ENCODE data around the gene CNBP. TPM values are rescaled to one million over a fixed set of nuclear protein-coding genes. Genes with fewer than 3 reads are reported as not detected.
"Not testable (repeated sequence)": the region's sequence is repeated elsewhere in the genome, so short reads cannot be mapped to it uniquely, and the experiment has no call there.

CNBP gene
- total RNA-seq (2014; rRNA removed; shearing (Covaris generic)): 379 and 384 TPM in 2 replicates

- DNase-seq (ENCODE audit: low spot score): peak; percentile 95
- in situ Hi-C loops (cut with HindIII; ENCODE audit: low sequenced_read_pairs): no loop called here
Observed at GRCh38 chr3:129183569-129184395, at the start of gene CNBP. CNBP (minus strand) TSS chr3:129183896; CDS start chr3:129171757, 12,139 bp downstream.

GRCh38 chr3:129231331-129232119 is 47.8 kb upstream of the CNBP start:
- in situ Hi-C loops (cut with HindIII; ENCODE audit: low sequenced_read_pairs): no loop called here

GRCh38 chr3:129230311-129231019 is 46.8 kb upstream of the CNBP start:
- in situ Hi-C loops (cut with HindIII; ENCODE audit: low sequenced_read_pairs): no loop called here
- DNase-seq (ENCODE audit: low spot score): no peak

More at GRCh38 chr3:129231331-129232119, 47.8 kb upstream of the CNBP start:
- no peak for DNase-seq (ENCODE audit: low spot score)

- no peak for DNase-seq (ENCODE audit: low spot score)
- in situ Hi-C loops (cut with HindIII; ENCODE audit: low sequenced_read_pairs): no loop called here
Observed at GRCh38 chr3:129228891-129229585, 45.3 kb upstream of the CNBP start.

- DNase-seq (ENCODE audit: low spot score): peak; percentile 95
- in situ Hi-C loops (cut with HindIII; ENCODE audit: low sequenced_read_pairs): no loop called here
Observed at GRCh38 chr3:129226374-129226773, 42.7 kb upstream of the CNBP start.

GRCh38 chr3:129224984-129225393 is 41.3 kb upstream of the CNBP start:
- in situ Hi-C loops (cut with HindIII; ENCODE audit: low sequenced_read_pairs): no loop called here
- peak; percentile 98 for DNase-seq (ENCODE audit: low spot score)

- DNase-seq (ENCODE audit: low spot score): not testable (repeated sequence)
Observed at GRCh38 chr3:129224387-129224786, 40.7 kb upstream of the CNBP start.

GRCh38 chr3:129218742-129219141 is 35.0 kb upstream of the CNBP start:
- in situ Hi-C loops (cut with HindIII; ENCODE audit: low sequenced_read_pairs): no loop called here
- DNase-seq (ENCODE audit: low spot score): no peak

More at GRCh38 chr3:129224387-129224786, 40.7 kb upstream of the CNBP start:
- in situ Hi-C loops (cut with HindIII; ENCODE audit: low sequenced_read_pairs): not testable (repeated sequence)

GRCh38 chr3:129213238-129213637 is 29.5 kb upstream of the CNBP start:
- in situ Hi-C loops (cut with HindIII; ENCODE audit: low sequenced_read_pairs): no loop called here
- no peak for DNase-seq (ENCODE audit: low spot score)

GRCh38 chr3:129211772-129212171 is 28.1 kb upstream of the CNBP start:
- DNase-seq (ENCODE audit: low spot score): peak; percentile 54
- in situ Hi-C loops (cut with HindIII; ENCODE audit: low sequenced_read_pairs): no loop called here

GRCh38 chr3:129211345-129211744 is 27.6 kb upstream of the CNBP start:
- in situ Hi-C loops (cut with HindIII; ENCODE audit: low sequenced_read_pairs): no loop called here
- no peak for DNase-seq (ENCODE audit: low spot score)

- in situ Hi-C loops (cut with HindIII; ENCODE audit: low sequenced_read_pairs): no loop called here
- peak; percentile 12 for DNase-seq (ENCODE audit: low spot score)
Observed at GRCh38 chr3:129207479-129207878, 23.8 kb upstream of the CNBP start.

GRCh38 chr3:129205109-129205832 is 21.6 kb upstream of the CNBP start:
- in situ Hi-C loops (cut with HindIII; ENCODE audit: low sequenced_read_pairs): no loop called here
- DNase-seq (ENCODE audit: low spot score): no peak

GRCh38 chr3:129204473-129204872 is 20.8 kb upstream of the CNBP start:
- no peak for DNase-seq (ENCODE audit: low spot score)
- in situ Hi-C loops (cut with HindIII; ENCODE audit: low sequenced_read_pairs): no loop called here

GRCh38 chr3:129199366-129199765 is 15.7 kb upstream of the CNBP start:
- in situ Hi-C loops (cut with HindIII; ENCODE audit: low sequenced_read_pairs): no loop called here
- DNase-seq (ENCODE audit: low spot score): no peak

- in situ Hi-C loops (cut with HindIII; ENCODE audit: low sequenced_read_pairs): no loop called here
- no peak for DNase-seq (ENCODE audit: low spot score)
Observed at GRCh38 chr3:129197321-129197720, 13.6 kb upstream of the CNBP start.

- DNase-seq (ENCODE audit: low spot score): no peak
- in situ Hi-C loops (cut with HindIII; ENCODE audit: low sequenced_read_pairs): no loop called here
Observed at GRCh38 chr3:129196601-129197000, 12.9 kb upstream of the CNBP start.

- in situ Hi-C loops (cut with HindIII; ENCODE audit: low sequenced_read_pairs): no loop called here
Observed at GRCh38 chr3:129195731-129196256, 12.1 kb upstream of the CNBP start.

More at GRCh38 chr3:129195731-129196256, 12.1 kb upstream of the CNBP start:
- peak; percentile 94 for DNase-seq (ENCODE audit: low spot score)

Measured in G401 (cell line).